Stimulated activated CD4-positive, alpha-beta T cell treated with anti-CD3 and anti-CD28 coated beads, Interleukin-12 subunit alpha, Interleukin-12 subunit beta, amount 100 ng/mL, for 48 hours (primary cell): ENCODE data around the gene KCNAB2.

ENCODE experiments used
- DNase-seq, 3 donors: peaks; one replicate each; pipeline ENCODE4 v3.0.0-alpha.2; 2020; ENCODE audit warnings: low read depth in 2 of 3, low spot score in 1 of 3

Gene KCNAB2

GRCh38 chr1:6144647-6145395, 99.1 kb downstream of the KCNAB2 start:
- no peak for DNase-seq

DNA sequence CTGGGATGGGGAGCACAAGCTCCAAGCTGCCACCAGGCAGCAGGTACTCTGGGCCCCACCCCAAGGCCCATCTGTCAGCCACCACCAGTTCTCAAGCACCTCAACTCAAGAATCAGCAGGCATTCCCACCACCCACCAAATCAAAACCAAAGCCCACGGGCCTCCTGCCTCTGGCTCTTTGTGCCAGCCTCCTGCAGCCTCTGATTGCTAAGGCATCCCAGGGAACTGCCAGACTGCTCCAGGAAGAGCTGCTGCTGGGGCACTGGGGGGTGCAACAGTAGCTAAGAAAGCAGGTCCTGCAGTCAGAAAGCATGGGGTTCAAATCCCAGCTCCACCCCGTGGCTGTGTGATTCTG, 99.7 kb downstream of the KCNAB2 start:
- DNase-seq, result no peak

DNA sequence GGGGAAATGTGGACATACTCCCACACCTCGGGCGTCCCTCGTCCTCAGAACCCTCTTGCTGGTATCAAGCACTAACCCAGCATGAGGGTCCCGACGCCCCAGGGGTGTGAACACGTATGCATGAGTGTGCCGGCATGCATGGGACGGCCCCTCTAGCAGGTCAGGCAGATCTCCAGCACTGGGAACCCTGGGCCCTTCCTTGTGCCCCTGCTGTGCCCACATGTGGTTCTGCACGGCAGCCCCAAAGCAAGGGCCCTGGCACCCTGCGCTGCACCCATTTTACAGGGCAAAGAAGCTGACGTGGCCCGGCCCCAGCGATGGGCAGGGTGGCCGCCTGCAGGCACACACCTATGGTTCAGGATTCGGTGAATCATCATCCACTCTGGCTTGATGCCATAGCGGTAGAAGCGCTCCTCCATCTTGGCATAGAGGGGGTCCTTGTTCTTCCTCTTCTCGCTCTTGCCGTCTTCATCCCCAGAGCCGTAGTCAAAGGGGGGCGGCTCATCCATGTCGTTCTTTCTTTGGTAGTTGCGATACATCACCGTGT, 100.2 kb downstream of the KCNAB2 start:
- no peak for DNase-seq

DNA sequence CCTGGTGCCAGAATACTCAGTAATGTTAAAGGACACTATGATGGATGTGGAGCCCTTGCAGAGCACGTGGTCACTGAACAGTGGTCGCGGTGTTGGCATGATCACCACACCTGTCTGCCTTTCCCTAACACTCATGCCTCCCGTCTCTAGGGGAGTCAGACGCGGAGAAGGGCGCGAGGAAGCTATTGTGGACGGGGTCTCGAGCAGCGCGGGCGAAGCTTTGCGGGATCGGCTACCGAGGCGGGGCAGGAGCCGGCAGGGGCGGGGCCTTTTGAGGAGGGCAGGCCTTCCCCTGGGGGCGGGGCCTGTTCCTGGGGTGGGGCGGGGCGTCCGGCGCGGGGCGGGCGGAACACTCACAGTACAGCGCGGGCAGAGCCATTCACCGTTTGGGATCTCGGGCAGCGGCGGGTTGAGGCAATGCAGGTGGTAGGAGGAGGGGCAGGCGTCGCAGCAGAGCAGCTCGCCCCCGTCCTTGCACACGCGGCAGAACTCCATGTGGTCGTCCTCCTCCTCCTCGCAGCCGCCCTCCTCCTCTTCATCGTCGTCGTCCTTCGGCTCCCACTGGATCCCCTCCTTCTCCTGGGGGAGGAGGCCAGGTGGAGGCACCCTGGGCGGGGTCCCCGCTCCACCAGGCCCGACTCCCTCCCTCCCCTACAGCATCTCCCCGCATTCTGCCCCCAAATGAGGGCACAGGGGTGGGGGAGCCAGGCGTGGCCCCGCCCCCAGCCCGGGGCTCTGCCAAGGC, 103.0 kb downstream of the KCNAB2 start:
- DNase-seq, result peak; percentile 60 to 65 (median 61)

DNA sequence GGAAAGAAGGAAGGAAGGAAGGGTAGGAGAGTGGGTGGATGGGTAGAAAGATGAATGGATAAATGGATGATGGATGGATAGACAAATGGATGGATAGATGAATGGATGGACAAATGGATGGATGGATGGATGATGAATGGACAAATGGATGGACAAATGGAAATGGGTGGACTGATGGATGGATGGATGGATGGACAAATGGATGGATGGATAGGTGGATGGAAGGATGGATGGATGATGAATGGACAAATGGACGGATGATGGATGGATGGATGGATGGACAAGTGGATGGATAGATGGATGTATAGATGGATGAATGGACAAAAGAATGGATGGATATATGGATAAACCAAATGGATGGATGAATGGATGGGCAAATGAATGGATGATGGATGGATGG, 103.9 kb downstream of the KCNAB2 start:
- DNase-seq, result no peak

DNA sequence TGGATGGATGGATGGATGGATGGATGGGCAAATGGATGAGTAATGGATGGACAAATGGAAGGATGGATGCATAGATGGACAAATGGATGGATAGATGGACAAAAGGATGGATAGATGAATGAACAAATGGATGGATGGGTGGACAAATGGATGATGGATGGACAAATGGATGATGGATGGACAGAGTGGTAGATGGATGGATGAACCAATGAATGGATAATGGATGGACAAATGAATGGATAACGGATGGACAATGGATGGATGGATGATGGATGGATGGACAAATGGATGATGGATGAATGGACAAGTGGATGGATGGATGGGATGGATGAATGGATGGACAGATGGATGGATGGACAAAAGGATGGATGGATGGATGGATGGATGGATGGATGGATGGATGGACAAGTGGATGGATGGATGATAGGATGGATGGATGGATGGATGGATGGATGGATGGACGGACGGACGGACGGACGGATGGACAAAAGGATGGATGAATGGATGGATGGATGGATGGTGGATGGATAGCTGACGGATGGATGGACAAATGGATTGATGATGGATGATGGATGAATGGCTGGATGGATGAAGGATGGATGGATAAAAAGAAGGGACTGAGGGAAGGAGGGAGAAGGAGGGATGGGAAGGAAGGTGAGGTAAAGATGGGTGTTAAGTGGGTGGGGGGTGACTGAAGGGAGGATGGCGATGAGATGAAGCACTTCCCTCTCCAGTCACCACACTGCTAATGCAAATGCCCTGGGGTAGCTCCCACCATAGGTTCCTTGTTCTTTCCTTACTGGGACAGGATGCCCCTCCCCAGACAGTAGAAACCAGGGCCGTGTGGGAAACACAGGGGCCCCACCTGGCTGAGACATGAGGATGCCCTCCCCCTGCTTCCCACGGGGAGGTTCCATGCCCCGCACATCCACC, 104.6 kb downstream of the KCNAB2 start:
- no peak for DNase-seq
